Skin epidermis (tissue), 12 donors: Measurements from ENCODE around the gene UFD1.
"Not testable (repeated sequence)": the region's sequence is repeated elsewhere in the genome, so short reads cannot be mapped to it uniquely, and the experiment has no call there.

ENCODE experiments used
- H3K27ac ChIP-seq, 21 experiments: fragments of 200-600 bp; sonication (generic) in 11 of 21; one replicate each; pipeline ENCODE4 v1.5.0; 2020; ENCODE audit warnings: mild to moderate bottlenecking in 3 of 21, inconsistent platforms in 2 of 21, moderate library complexity in 2 of 21
- H3K4me3 ChIP-seq, 7 experiments: fragments of 200-600 bp; sonication (generic) in 2 of 7; one replicate each; pipeline ENCODE4 v1.5.0; 2020; ENCODE audit warnings: inconsistent platforms in 2 of 7, mild to moderate bottlenecking in 2 of 7, moderate library complexity in 1 of 7

Gene UFD1

GRCh38 chr22:19436444-19437161 is 42.4 kb downstream of the UFD1 start:
- not testable (repeated sequence) for H3K27ac ChIP-seq

GRCh38 chr22:19434829-19435580 is 44.0 kb downstream of the UFD1 start:
- H3K4me3 ChIP-seq, result no peak overlapping the region
- peak overlapping the region in 1 of 21 experiments; percentile 30 for H3K27ac ChIP-seq

More at GRCh38 chr22:19436444-19437161, 42.4 kb downstream of the UFD1 start:
- not testable (repeated sequence) for H3K4me3 ChIP-seq

- H3K27ac ChIP-seq, result peak overlapping the region in 1 of 21 experiments; percentile 30
- no peak overlapping the region for H3K4me3 ChIP-seq
Measured at GRCh38 chr22:19434401-19434800, 44.6 kb downstream of the UFD1 start.

GRCh38 chr22:19432133-19432851 is 46.7 kb downstream of the UFD1 start, which contains the start of gene MRPL40:
MRPL40 (plus strand) TSS chr22:19432545; CDS start chr22:19432555, 10 bp downstream.
- peak within 1 kb of the TSS; percentile 83 to 100 (median 97) for H3K27ac ChIP-seq
- H3K4me3 ChIP-seq, result peak within 1 kb of the TSS; percentile 78 to 97 (median 88)

- peak within 1 kb of the TSS; percentile 78 to 97 (median 88) for H3K4me3 ChIP-seq
- peak within 1 kb of the TSS; percentile 83 to 100 (median 97) for H3K27ac ChIP-seq
Measured at GRCh38 chr22:19431649-19432132, 47.3 kb downstream of the UFD1 start, which contains the start of gene HIRA. HIRA (minus strand) TSS chr22:19431733; CDS start chr22:19431476, 257 bp downstream.

GRCh38 chr22:19430890-19431541 is 48.0 kb downstream of the UFD1 start:
- peak overlapping the region; percentile 78 to 97 (median 88) for H3K4me3 ChIP-seq
- peak overlapping the region; percentile 57 to 99 (median 83) for H3K27ac ChIP-seq

- peak overlapping the region; percentile 78 to 97 (median 88) for H3K4me3 ChIP-seq
- peak overlapping the region; percentile 57 to 99 (median 83) for H3K27ac ChIP-seq
Measured at GRCh38 chr22:19429950-19430889, 48.8 kb downstream of the UFD1 start.

- H3K27ac ChIP-seq, result no peak overlapping the region
- H3K4me3 ChIP-seq, result no peak overlapping the region
Measured at GRCh38 chr22:19424186-19424500, 54.9 kb downstream of the UFD1 start.

GRCh38 chr22:19422440-19423301 is 56.3 kb downstream of the UFD1 start:
- H3K4me3 ChIP-seq, result no peak overlapping the region
- peak overlapping the region in 2 of 21 experiments; percentile 17 to 44 for H3K27ac ChIP-seq

- H3K4me3 ChIP-seq, result no peak overlapping the region
- peak overlapping the region in 2 of 21 experiments; percentile 62 to 80 for H3K27ac ChIP-seq
Measured at GRCh38 chr22:19420321-19420720, 58.7 kb downstream of the UFD1 start.

- peak overlapping the region in 5 of 21 experiments; percentile 18 to 80 (median 53) for H3K27ac ChIP-seq
- H3K4me3 ChIP-seq, result no peak overlapping the region
Measured at GRCh38 chr22:19419464-19420178, 59.4 kb downstream of the UFD1 start.

- no peak overlapping the region for H3K4me3 ChIP-seq
- peak overlapping the region in 4 of 21 experiments; percentile 18 to 80 (median 52) for H3K27ac ChIP-seq
Measured at GRCh38 chr22:19419086-19419463, 59.9 kb downstream of the UFD1 start.

GRCh38 chr22:19412923-19413322 is 66.1 kb downstream of the UFD1 start:
- Histone ChIP-seq H3K27ac (no peak overlapping the region), H3K4me3 (no peak overlapping the region)

GRCh38 chr22:19412478-19412877 is 66.5 kb downstream of the UFD1 start:
- Histone ChIP-seq H3K4me3 (no peak overlapping the region), H3K27ac (no peak overlapping the region)

- Histone ChIP-seq H3K27ac (no peak overlapping the region), H3K4me3 (no peak overlapping the region)
Measured at GRCh38 chr22:19411690-19412045, 67.3 kb downstream of the UFD1 start.

GRCh38 chr22:19410941-19411689 is 67.9 kb downstream of the UFD1 start:
- no peak overlapping the region for H3K27ac ChIP-seq
- H3K4me3 ChIP-seq, result no peak overlapping the region
